ENCODE results near the gene ANO1.

The ANO1 gene

DNA sequence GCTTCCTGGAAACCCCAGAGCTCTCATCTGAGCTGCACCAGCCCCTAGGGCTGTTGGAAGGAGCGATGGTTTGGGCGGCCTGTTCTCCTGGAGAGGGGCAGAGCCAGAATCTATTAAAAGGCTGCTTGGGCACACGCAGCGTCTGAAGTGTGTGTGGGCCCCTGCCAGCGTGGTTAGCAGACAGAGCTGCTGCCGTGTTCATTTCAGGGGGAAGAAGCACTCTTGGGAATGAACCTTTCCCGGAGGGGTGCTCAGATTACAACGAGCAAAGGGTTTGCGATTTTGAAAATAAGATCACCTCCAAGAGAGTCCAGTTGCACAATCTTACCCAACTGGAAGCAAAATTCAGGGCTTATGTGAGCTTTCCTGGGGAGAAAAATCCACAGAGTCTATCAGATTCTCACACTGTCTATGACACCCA is 12.9 kb downstream of the ANO1 start:
- no peak for DNase-seq (ENCODE audit: low read depth, low spot score)
- no peak overlapping the region for H3K4me3 ChIP-seq (ENCODE audit: low read depth, low read length)
- TF ChIP-seq, protein P1, sequence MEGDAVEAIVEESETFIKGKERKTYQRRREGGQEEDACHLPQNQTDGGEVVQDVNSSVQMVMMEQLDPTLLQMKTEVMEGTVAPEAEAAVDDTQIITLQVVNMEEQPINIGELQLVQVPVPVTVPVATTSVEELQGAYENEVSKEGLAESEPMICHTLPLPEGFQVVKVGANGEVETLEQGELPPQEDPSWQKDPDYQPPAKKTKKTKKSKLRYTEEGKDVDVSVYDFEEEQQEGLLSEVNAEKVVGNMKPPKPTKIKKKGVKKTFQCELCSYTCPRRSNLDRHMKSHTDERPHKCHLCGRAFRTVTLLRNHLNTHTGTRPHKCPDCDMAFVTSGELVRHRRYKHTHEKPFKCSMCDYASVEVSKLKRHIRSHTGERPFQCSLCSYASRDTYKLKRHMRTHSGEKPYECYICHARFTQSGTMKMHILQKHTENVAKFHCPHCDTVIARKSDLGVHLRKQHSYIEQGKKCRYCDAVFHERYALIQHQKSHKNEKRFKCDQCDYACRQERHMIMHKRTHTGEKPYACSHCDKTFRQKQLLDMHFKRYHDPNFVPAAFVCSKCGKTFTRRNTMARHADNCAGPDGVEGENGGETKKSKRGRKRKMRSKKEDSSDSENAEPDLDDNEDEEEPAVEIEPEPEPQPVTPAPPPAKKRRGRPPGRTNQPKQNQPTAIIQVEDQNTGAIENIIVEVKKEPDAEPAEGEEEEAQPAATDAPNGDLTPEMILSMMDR (IDR thresholded peaks at IDR 0.05; ENCODE audit: low read depth, low read length) = no peak
- in situ Hi-C loops (cut with HindIII; ENCODE audit: low sequenced_read_pairs) = no loop called here

DNA sequence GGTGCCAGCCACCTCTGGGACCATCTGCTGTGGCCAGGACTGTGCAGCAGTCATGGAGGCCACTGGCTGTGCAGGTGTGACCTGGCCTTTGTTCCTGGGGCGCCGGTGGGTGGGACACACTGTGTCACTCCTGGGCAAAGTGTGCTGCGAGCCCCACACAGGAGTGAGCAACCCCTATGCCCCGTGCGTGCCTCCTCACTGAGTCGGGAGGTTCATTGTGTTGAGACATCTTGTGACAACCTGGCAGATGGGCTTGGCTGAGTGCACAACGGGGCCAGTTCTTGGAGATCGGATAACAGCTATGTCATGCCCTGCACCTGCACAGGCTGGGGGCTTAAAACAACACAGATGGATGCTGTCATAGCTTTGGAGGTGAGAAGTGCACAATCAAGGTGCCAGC is 13.5 kb downstream of the ANO1 start:
- TF ChIP-seq, protein P1 (IDR thresholded peaks at IDR 0.05; ENCODE audit: low read depth, low read length) = no peak
- no peak for DNase-seq (ENCODE audit: low read depth, low spot score)
- no peak overlapping the region for H3K4me3 ChIP-seq (ENCODE audit: low read depth, low read length)
- in situ Hi-C loops (cut with HindIII; ENCODE audit: low sequenced_read_pairs) = no loop called here

DNA sequence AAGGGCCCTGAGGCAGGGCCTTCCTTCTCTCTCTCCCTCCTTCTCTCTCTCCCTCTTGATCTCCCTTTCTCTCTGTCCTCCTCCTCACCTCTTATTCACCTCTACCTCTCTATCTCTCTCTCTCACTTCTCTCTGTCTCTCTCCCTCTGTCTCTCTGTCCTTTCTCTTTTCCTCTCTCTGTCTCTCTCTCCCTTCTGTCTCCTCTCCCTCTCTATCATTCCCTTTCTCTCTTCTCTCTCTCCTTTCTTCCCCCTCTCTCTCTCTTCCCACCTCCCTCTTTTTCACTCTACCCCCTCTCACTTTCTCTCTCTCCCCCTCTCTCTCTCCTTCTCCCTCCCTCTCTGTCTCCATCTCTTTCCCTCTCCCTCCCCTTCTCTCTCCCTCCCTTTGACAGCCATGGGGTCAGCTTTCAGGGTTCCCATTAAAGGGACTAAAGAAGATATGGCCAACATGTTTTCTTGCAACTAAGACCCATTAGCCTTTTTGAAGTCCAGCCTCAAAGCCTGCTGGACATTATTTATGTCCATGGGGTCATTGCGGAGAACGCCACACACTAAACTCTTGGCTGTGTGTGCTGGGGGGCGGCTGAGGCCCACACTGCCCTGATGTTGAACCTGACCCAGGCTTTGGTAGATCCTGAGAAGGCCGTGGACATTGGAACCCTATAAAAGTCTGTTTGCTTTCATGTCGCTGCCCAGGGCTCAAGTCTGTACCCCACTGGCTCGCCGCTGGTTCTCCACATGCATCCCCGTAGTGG is 15.0 kb downstream of the ANO1 start:
- H3K4me3 ChIP-seq (ENCODE audit: low read depth, low read length) = no peak overlapping the region
- in situ Hi-C loops (cut with HindIII; ENCODE audit: low sequenced_read_pairs) = no loop called here
- TF ChIP-seq, protein P1 (IDR thresholded peaks at IDR 0.05; ENCODE audit: low read depth, low read length) = no peak
- no peak for DNase-seq (ENCODE audit: low read depth, low spot score)

DNA sequence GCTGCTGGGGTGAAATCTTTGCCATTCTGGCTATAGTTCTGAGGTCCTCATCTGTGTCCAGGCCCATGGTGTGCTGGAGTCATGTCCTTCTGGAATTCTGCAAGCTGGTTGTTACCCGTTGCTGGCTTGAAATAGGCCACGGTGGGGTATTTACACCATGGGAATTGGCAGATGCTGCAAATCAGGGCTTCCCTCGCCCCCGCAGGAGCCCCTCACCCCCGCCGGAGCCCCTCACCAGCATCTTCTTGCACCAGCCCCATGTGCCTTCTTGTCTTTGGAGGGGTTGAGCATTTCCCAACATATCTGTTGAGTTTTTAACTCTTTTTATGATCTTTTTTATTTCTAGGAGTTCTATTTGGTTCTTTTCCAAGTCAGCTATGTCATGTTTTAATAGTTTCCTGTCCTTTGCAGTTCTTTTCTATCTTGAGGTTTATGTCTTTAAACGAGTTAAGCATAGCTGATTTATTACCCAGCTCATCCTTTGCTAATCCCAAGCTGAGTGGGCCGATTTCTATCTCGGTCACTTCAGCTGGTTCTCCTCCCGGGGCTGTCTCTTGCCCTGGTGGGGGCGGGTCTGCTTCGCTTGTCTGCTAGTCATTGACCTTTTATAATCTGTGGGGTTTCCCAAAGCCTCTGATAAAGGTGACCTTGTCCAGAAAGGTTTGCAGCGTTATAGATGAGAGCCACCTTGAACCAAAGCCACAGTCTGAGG is 17.6 kb downstream of the ANO1 start:
- DNase-seq (ENCODE audit: low read depth, low spot score) = no peak
- TF ChIP-seq, protein P1 (IDR thresholded peaks at IDR 0.05; ENCODE audit: low read depth, low read length) = no peak
- no peak overlapping the region for H3K4me3 ChIP-seq (ENCODE audit: low read depth, low read length)
- in situ Hi-C loops (cut with HindIII; ENCODE audit: low sequenced_read_pairs) = no loop called here

DNA sequence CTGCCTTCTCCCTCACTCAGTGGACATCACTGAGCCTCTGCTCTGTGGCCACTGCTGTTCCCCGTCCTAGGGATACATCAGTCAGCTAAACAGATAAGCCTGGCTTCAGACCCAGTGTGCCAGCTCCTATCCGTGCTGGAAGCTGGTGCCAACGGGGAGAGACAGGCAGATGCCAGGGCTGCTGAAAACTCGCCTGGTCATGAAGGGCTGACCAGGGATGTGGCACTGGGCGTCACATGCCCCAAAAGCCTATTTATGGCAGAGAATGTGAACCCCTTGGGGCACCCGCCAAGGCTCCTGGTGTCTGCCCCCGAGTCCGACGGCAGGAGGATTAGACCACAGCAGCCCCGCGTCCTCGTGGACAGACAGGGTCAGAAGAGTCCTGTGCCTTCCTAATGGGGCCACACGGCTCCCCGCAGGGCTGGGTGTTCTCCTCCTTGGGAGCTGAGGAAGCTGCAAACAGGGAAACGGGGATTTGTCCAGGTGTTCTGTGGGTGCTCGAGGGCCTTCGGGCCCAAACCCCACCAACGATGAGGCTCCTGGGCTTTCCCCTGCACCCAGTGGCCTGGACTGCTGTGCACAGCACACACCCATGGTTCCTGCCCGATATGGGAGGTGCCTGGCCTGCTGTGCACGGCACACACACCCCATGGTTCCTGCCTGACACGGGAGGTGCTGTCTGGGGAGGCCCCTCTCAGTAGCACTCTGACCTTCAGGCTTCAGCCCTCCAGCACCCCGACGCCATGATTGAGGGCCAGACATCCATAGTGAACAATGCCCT is 19.9 kb downstream of the ANO1 start:
- in situ Hi-C loops (cut with HindIII; ENCODE audit: low sequenced_read_pairs) = no loop called here
- DNase-seq (ENCODE audit: low read depth, low spot score) = no peak
- H3K4me3 ChIP-seq (ENCODE audit: low read depth, low read length) = no peak overlapping the region
- TF ChIP-seq, protein P1 (IDR thresholded peaks at IDR 0.05; ENCODE audit: low read depth, low read length) = no peak

DNA sequence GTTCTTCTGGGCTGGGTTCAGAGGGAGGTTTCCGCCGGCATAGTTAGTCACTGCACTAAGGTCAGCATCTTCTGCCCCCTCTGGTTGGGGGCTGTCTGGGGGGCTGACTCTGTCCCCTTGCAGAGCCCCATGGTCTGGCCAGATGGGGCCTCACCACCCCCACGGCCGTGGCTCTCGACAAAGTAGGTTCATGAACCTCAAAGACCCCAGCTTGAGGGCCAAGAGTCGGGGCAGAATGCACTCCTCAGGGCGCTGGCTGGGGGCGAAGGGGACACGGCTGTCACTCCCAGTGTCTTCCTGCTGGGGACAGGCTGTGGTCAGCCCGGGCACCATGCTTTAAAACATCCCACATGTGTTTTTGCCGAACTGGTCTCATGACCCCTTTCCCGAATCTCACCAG is 20.8 kb downstream of the ANO1 start:
- no peak for DNase-seq (ENCODE audit: low read depth, low spot score)
- in situ Hi-C loops (cut with HindIII; ENCODE audit: low sequenced_read_pairs) = no loop called here
- TF ChIP-seq, protein P1 (IDR thresholded peaks at IDR 0.05; ENCODE audit: low read depth, low read length) = no peak
- no peak overlapping the region for H3K4me3 ChIP-seq (ENCODE audit: low read depth, low read length)
